CD14-positive monocyte (primary cell): ENCODE results near the gene SLC1A7. TPM values are rescaled to one million over a fixed set of nuclear protein-coding genes. Genes with fewer than 3 reads are reported as not detected.

Experiments used
- DNase-seq, 3 donors: peaks; one replicate each; pipeline ENCODE4 v3.0.0-alpha.2; 2011 to 2022
- H2AFZ ChIP-seq: 2 replicates; pipeline ENCODE4 v1.6.0; 2012; ENCODE audit warnings: mild to moderate bottlenecking, low read depth, low read length, inconsistent platforms; ENCODE audit not compliant: insufficient read depth, poor library complexity, severe bottlenecking
- H3K27ac ChIP-seq, 2 donors: 1 replicate in 1 of 2; 2 replicates in 1 of 2; pipeline ENCODE4 v1.5.1; 2012 to 2013; ENCODE audit warnings: low read length in 2 of 2, control low read depth in 1 of 2, inconsistent platforms in 1 of 2, low read depth in 1 of 2, mild to moderate bottlenecking in 1 of 2
- H3K27me3 ChIP-seq, 2 donors: one replicate each; pipeline versions ENCODE4 v1.6.0 to v1.6.1; 2011 to 2013; ENCODE audit warnings: low read length in 2 of 2; ENCODE audit not compliant: control insufficient read depth in 2 of 2, insufficient read depth in 2 of 2
- H3K36me3 ChIP-seq, 2 donors: replicated peaks in 1 of 2; 1 replicate in 1 of 2; 2 replicates in 1 of 2; pipeline versions ENCODE4 v1.5.1 to v1.6.1; 2012 to 2013; ENCODE audit warnings: low read length in 2 of 2, control low read depth in 1 of 2, inconsistent platforms in 1 of 2, mild to moderate bottlenecking in 1 of 2; ENCODE audit not compliant: insufficient read depth in 2 of 2, control insufficient read depth in 1 of 2
- H3K4me1 ChIP-seq, 2 donors: 1 replicate in 1 of 2; 2 replicates in 1 of 2; pipeline versions ENCODE4 v1.5.1 to v1.6.1; 2012 to 2013; ENCODE audit warnings: low read length in 2 of 2, control low read depth in 1 of 2, inconsistent platforms in 1 of 2, mild to moderate bottlenecking in 1 of 2, moderate library complexity in 1 of 2; ENCODE audit not compliant: insufficient read depth in 2 of 2, control insufficient read depth in 1 of 2
- H3K4me2 ChIP-seq: replicated peaks from 2 replicates; pipeline ENCODE3; 2012; ENCODE audit warnings: low read length, moderate library complexity, mild to moderate bottlenecking; ENCODE audit not compliant: poor library complexity, severe bottlenecking; ENCODE audit errors: extremely low read depth
- H3K4me3 ChIP-seq, 3 experiments: fragments of 200-600 bp in 1 of 3; sonication (generic) in 1 of 3; replicated peaks in 1 of 3; 1 replicate in 2 of 3; 2 replicates in 1 of 3; pipeline ENCODE4 v1.5.1; 2011 to 2013; ENCODE audit warnings: low read length in 3 of 3, mild to moderate bottlenecking in 3 of 3, control low read depth in 2 of 3, low read depth in 2 of 3, inconsistent platforms in 1 of 3, moderate library complexity in 1 of 3
- H3K79me2 ChIP-seq: 2 replicates; pipeline ENCODE4 v1.6.0; 2012; ENCODE audit warnings: mild to moderate bottlenecking, control low read depth, inconsistent platforms, low read length, moderate library complexity; ENCODE audit not compliant: insufficient read depth
- H3K9ac ChIP-seq: 2 replicates; pipeline ENCODE4 v1.6.0; 2017; ENCODE audit warnings: low read length, mild to moderate bottlenecking; ENCODE audit not compliant: insufficient read depth, poor library complexity, severe bottlenecking
- H3K9me3 ChIP-seq, 2 donors: replicated peaks in 1 of 2; 1 replicate in 1 of 2; 2 replicates in 1 of 2; pipeline versions ENCODE4 v1.5.1 to v1.6.1; 2012 to 2013; ENCODE audit warnings: low read length in 2 of 2, control low read depth in 1 of 2; ENCODE audit not compliant: control insufficient read depth in 1 of 2, insufficient read depth in 1 of 2
- H4K20me1 ChIP-seq: 2 replicates; pipeline ENCODE4 v1.6.0; 2012; ENCODE audit warnings: mild to moderate bottlenecking, low read length, control low read depth, moderate library complexity; ENCODE audit not compliant: insufficient read depth
- H3K27ac Mint-ChIP-seq, 7 donors: one replicate each; pipeline ENCODE4 v1.8.0; 2020; ENCODE audit warnings: mild to moderate bottlenecking in 7 of 7, mixed read lengths in 7 of 7, moderate library complexity in 6 of 7, inconsistent platforms in 2 of 7
- H3K27me3 Mint-ChIP-seq, 3 donors: one replicate each; pipeline ENCODE4 v1.8.0; 2021 to 2022; ENCODE audit warnings: low read depth in 3 of 3, mild to moderate bottlenecking in 3 of 3, mixed read lengths in 3 of 3, moderate library complexity in 3 of 3, inconsistent platforms in 1 of 3
- H3K36me3 Mint-ChIP-seq, 2 donors: one replicate each; pipeline ENCODE4 v1.8.0; 2020; ENCODE audit warnings: mixed read lengths in 2 of 2, inconsistent platforms in 1 of 2, mild to moderate bottlenecking in 1 of 2
- H3K4me1 Mint-ChIP-seq: one replicate; pipeline ENCODE4 v1.8.0; 2020; ENCODE audit warnings: mild to moderate bottlenecking, mixed read lengths
- H3K4me3 Mint-ChIP-seq, 2 donors: one replicate each; pipeline ENCODE4 v1.8.0; 2020; ENCODE audit warnings: mild to moderate bottlenecking in 2 of 2, mixed read lengths in 2 of 2, moderate library complexity in 1 of 2
- H3K9me3 Mint-ChIP-seq, 7 donors: one replicate each; pipeline ENCODE4 v1.8.0; 2020 to 2022; ENCODE audit warnings: mixed read lengths in 7 of 7, mild to moderate bottlenecking in 6 of 7, moderate library complexity in 6 of 7, inconsistent platforms in 2 of 7
- CTCF ChIP-seq: fragments of 200-600 bp; IDR thresholded peaks from one replicate; pipeline ENCODE4 v1.8.0; 2022; ENCODE audit warnings: antibody characterized with exemption, mild to moderate bottlenecking
- WGBS: methylation state at CpG from one replicate; pipeline ENCODE4 v1.1.5; 2013; ENCODE audit warnings: missing lambda C conversion rate; ENCODE audit not compliant: insufficient coverage; 5-methylcytosine and 5-hydroxymethylcytosine counted together
- intact Hi-C, 2 donors: fragments of 100-400 bp; cut with micrococcal nuclease; formaldehyde crosslinking; loops; one replicate each; pipeline versions ENCODE4 v1.15.0 to v1.15.1; 2023
- polyA plus RNA-seq, 3 donors: library from polyadenylated mRNA; depleted of rRNA in 1 of 3; unstranded in 2 of 3; stranded (reverse) in 1 of 3; fragments of 300-500 nt in 2 of 3; fragments of >200 nt in 1 of 3; fragmentation: Illumina TruSeq in 2 of 3; gene quantifications; 1 replicate in 2 of 3; 2 replicates in 1 of 3; pipeline ENCODE4 v1.2.3, GENCODE V29; 2012 to 2021

SLC1A7 gene
- polyA plus RNA-seq, 3 donors, result not detected

GRCh38 chr1:53112861-53113260 lies 29.6 kb downstream of the SLC1A7 start:
- no peaks in the 10 kb centered on the region for H3K79me2 ChIP-seq
- WGBS, result 100% methylated on average over 3 of the region's 4 CpGs
- H3K9me3 Mint-ChIP-seq, result peaks cover 0 to 7% (median 0%) of the 10 kb centered on the region in 7 donors
- H3K4me1 ChIP-seq, result peaks cover 27 to 28% of the 10 kb centered on the region in 2 donors
- H3K9ac ChIP-seq, result no peak overlapping the region
- H3K36me3 ChIP-seq, result no peaks in the 10 kb centered on the region
- H3K27me3 ChIP-seq, result no peaks in the 10 kb centered on the region
- H3K4me3 ChIP-seq, result no peak overlapping the region
- H3K9me3 ChIP-seq, result no peaks in the 10 kb centered on the region
- no peak overlapping the region for H3K27ac ChIP-seq
- no peak for DNase-seq
- H3K27ac Mint-ChIP-seq, result no peak overlapping the region
- no peaks in the 10 kb centered on the region for H4K20me1 ChIP-seq
- intact Hi-C loops, result no loop called here
- no peak overlapping the region for H3K4me3 Mint-ChIP-seq
- H3K27me3 Mint-ChIP-seq, result peaks cover 6 to 14% (median 8%) of the 10 kb centered on the region in 3 donors
- H3K4me1 Mint-ChIP-seq, result peaks cover 27% of the 10 kb centered on the region
- no peak for TF ChIP-seq CTCF
- H3K4me2 ChIP-seq, result no peak overlapping the region
- H2AFZ ChIP-seq, result no peak overlapping the region
- no peaks in the 10 kb centered on the region for H3K36me3 Mint-ChIP-seq

- Histone ChIP-seq H3K9me3 (no peaks in the 10 kb centered on the region), H3K27ac (no peak overlapping the region), H3K9ac (no peak overlapping the region), H3K36me3 (no peaks in the 10 kb centered on the region), H3K27me3 (no peaks in the 10 kb centered on the region), H2AFZ (no peak overlapping the region), H3K4me3 (no peak overlapping the region), H3K79me2 (no peaks in the 10 kb centered on the region), H3K4me1 (peaks cover 27 to 28% of the 10 kb centered on the region in 2 donors), H4K20me1 (no peaks in the 10 kb centered on the region), H3K4me2 (no peak overlapping the region)
- TF ChIP-seq CTCF, result no peak
- H3K27me3 Mint-ChIP-seq, result peaks cover 7 to 18% (median 11%) of the 10 kb centered on the region in 3 donors
- no peaks in the 10 kb centered on the region for H3K36me3 Mint-ChIP-seq
- intact Hi-C loops, result no loop called here
- H3K27ac Mint-ChIP-seq, result no peak overlapping the region
- H3K9me3 Mint-ChIP-seq, result peaks cover 0 to 7% (median 0%) of the 10 kb centered on the region in 7 donors
- peaks cover 27% of the 10 kb centered on the region for H3K4me1 Mint-ChIP-seq
- no peak overlapping the region for H3K4me3 Mint-ChIP-seq
- WGBS, result no CpG with 5 or more reads among the region's 2 CpGs
- DNase-seq, result no peak
Measured at GRCh38 chr1:53112271-53112774, 30.1 kb downstream of the SLC1A7 start.
